HG02884 (cell line): ENCODE data around the gene ZBTB5.
"Not testable (repeated sequence)": the region's sequence is repeated elsewhere in the genome, so short reads cannot be mapped to it uniquely, and the experiment has no call there.

ENCODE experiments used
- ATAC-seq: cut with Tn5 transposase; IDR thresholded peaks from one replicate; pipeline ENCODE4 v1.9.1; 2021; ENCODE audit warnings: mild to moderate bottlenecking, moderate library complexity; ENCODE audit not compliant: unreplicated experiment

Gene ZBTB5

DNA sequence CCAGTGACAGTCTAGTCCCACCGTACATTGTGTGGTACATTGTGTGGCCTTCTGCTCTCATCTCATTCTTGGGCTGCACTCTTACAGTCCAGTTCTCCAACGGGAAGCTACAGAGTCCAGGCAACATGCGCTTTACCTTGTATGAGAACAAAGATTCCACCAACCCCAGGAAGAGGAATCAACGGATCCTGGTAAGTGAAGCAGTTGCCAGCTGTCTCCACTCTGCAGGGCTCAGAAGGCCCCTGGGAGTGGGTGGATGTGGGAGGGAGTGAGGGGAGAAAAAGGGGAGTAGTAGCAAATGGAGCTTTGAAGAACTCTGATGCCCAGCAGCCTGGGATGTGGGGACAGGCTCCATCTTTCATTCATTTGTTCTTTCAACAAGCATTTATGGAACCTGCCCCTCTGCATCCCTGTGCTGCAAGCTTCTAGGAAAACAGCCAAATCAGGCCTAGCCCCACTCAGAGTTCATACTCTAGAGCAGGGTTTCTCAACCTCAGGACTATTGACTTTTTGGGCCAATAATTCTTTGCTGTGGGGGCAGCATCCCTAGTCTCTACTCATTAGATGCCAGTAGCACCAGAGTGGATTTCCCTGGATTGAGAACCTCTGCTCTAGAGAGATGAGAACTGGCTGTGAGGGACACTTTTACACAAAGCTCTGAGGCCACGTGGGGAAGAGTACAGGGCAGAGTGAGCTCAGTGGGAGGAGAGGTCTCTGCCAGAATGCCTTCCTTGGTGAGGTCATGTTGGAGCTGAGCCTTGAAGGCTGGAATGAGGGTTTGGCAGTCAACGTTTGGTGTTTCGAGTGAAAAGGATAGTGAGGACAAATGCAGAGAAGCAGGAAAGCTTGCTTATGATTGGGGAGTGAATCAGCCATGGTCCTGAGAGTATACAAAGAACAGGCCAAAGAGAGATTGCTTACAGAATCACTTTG is 21.6 kb upstream of the ZBTB5 start:
- no peak for ATAC-seq

DNA sequence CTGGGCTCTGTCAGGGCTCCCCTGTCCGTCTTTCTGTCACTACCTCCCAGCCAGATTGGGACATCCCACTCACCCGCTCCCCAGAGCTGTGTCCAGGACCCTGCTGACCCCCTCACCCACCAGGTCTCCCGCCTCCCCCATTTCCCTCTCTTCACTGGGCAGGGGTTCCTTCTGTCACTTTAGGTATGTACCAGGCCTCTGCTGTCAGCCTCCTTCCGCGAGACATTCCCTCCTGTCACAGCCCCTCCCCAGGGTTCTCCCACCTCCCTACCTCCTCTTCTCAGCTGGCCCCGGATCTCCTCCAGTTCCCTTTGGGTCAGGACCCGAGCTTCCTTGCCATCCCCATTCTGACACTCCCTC is 21.0 kb upstream of the ZBTB5 start:
- no peak for ATAC-seq

DNA sequence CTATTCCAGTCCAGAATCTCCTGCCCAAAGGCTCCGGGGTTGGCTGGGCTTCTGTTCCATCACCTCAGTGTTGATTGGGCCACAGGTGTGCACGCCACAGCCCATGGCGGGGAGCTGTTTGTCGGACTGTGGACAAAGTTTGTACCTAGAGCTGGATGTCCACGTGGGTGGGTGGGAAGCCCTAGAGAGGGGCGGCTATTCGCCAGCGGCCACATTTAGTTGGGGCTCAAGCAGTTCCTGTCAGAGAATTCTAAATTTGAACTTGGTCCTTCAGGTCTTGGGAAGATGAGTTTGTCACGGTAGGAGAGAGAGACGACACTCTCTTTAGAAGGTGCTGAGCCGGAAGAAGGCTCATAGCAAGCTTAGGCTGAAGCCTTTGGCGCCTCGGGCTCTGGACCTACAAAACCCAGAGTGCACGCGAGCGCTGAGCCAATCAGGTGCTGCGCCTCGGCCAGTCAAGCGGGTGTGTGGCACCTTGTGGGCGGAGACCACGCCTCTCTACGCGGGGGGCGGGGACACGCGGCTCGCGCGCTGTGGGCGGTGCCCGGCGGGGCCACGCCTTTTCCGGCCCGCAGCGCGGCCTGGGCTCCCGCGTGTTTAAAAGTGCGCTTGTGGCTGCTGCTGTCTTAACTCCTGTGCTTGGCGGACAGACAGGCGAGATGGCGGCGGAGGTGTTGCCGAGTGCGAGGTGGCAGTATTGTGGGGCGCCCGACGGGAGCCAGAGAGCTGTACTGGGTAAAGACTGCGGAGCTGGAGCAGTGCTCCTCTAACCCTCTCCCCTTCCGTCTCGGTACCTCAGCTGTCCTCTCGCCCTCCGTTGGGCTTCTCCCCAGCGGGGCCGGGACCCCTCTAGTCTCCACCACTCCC is 20.4 kb upstream of the ZBTB5 start, which contains the start of gene POLR1E:
Gene POLR1E, plus strand, starts transcription at position 560 of the 867 bp plus-strand sequence. Its CDS starts 100 bp downstream, at position 660.
- peak; percentile 97 for ATAC-seq

DNA sequence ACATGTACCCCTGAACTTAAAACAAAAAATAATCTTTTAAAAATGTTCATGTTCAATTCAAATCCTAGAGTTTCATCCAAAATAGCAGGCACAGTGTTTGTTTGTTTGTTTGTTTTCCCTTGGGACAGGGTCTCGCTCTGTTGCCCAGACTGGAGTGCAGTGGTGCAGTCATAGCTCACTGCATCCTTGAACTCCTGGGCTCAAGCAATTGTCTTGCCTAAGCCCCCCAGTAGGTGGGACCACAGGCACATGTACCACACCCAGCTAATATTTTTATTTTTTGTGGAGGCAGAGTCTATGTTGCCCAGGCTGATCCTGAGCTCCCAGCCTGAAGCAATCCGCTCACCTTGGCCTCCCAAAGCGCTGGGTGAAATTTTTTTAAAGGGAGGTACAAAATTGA is 15.5 kb upstream of the ZBTB5 start:
- ATAC-seq: no peak

DNA sequence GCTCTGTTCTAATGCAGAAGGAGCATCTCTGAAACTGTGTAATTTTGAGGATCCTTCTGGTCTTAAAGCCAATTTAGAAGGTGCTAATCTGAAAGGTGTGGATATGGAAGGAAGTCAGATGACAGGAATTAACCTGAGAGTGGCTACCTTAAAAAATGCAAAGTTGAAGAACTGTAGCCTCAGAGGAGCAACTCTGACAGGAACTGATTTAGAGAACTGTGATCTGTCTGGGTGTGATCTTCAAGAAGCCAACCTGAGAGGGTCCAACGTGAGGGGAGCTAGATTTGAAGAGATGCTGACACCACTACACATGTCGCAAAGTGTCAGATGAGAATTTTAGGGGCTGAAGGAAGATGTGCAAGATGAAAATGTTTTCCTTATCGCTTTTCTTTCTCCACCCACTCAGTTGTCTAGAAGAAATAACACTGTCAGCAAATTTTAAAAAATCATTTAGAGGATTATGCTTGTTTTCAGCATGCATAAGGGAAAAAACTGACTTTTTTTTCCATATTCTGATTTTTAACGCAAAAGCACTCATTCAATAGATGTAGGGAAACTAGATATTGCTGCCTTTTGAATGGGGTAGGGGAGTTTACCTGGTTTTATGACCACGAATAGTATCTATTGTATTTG is 12.9 kb upstream of the ZBTB5 start:
- not testable (repeated sequence) for ATAC-seq

DNA sequence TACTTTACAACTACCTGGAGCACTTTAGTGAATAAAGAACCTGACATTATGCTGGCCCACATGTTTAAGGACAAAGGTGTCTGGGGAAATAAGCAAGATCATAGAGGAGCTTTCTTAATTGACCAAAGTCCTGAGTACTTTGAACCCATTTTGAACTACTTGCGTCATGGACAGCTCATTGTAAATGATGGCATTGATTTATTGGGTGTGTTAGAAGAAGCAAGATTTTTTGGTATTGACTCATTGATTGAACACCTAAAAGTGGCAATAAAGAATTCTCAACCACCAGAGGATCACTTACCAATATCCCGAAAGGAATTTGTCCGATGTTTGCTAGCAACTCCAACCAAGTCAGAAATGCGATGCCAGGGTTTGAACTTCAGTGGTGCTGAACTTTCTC is 12.2 kb upstream of the ZBTB5 start:
- ATAC-seq: not testable (repeated sequence)

DNA sequence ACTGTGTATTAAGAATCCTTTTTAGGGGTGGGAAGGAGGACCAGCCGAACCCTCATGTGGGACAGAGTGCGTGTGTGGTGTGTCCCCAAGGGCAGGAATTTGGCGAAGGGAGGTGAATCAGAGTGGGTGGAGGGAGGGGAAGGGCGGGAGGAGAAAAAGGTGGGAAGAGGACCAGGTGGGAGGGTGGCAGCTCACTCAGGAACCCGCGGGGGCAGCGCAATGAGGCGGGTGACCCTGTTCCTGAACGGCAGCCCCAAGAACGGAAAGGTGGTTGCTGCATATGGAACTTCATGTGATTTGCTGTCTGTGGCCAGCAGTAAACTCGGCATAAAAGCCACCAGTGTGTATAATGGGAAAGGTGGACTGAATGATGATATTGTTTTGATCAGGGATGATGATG is 11.7 kb upstream of the ZBTB5 start:
- ATAC-seq: no peak

DNA sequence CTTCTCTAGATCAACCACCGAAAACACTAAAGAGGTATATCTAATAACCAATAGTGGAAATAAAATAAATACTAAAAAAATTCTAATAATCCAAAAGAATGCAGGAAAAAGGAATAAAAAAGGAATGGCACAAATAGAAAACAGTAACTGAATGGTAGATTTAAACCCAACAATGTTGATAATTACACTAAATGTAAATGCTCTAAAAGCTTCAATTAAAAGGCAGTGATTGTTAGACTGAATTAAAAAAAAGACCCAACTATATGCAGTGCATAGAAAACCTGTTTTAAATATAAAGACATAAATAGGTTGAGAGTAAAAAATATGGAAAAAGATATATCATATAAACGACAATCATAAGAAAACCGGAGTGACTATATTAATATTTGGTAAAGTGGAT is 9.2 kb upstream of the ZBTB5 start:
- ATAC-seq: no peak

DNA sequence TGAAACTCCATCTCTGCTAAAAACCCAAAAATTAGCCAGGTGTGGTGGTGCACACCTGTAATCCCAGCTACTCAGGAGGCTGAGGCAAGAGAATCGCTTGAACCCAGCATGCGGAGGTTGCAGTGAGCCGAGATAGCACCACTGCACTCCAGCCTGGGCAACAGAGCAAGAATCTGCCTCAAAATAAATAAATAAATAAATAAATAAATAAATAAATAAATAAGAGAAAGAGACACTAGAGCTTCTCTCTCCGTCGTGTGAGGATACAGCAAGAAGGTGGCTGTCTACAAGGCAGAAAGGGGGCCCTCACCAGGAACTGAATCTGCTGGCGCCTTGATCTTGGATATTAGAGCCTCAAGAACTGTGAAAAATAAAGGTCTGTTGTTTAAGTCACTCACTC is 8.7 kb upstream of the ZBTB5 start:
- ATAC-seq: not testable (repeated sequence)

DNA sequence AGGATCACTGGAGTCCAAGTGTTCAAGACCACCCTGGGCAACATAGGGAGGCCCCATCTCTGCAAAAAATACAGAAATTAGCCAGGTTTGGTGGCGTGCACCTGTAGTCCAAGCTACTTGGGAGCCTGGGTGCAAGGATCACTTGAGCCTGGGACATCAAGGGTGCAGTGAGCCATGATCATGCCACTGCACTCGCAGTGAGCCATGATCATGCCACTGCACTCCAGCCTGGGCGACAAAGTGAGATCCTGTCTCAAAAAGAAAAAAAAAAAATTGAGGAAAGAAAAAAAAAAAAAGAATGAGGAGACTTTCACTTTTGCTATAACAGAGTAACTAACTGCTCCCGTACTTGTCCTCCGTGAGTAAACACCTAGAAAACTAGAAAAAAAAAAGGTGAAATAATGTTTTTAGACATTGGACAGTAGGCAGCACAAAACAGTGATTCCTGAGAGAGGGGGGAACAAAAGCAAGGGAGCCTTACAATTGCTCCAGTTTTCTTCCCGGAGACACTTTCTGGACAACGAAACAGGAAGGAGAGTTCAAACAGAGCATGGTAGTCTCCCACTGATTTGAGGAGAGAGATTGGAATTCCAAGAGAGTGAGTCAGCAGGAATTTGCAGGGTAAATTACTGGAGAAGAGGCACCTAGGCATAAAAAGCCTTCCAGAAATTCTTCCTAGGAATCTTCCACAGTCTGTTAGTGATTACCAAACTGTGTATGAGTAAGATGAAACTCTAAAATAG is 6.9 kb upstream of the ZBTB5 start:
- ATAC-seq: no peak

DNA sequence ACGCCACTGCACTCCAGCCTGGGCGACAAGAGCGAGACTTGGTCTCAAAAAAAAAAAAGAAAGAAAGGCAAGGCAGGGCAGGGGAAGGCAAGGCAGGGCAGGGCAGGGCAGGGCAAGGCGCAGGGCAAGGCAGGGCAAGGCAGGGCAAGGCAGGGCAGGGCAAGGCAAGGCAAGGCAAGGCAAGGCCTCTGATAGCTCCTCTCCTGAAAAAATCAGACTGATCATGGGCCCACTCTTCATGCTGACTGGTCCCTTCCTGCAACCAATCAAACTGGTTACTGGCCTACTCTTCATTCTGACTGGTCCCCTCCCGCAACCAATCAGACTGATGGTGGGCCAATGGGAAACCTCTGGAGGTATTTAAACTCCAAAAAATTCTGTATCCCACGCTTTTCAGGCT is 3.4 kb upstream of the ZBTB5 start:
- no peak for ATAC-seq

DNA sequence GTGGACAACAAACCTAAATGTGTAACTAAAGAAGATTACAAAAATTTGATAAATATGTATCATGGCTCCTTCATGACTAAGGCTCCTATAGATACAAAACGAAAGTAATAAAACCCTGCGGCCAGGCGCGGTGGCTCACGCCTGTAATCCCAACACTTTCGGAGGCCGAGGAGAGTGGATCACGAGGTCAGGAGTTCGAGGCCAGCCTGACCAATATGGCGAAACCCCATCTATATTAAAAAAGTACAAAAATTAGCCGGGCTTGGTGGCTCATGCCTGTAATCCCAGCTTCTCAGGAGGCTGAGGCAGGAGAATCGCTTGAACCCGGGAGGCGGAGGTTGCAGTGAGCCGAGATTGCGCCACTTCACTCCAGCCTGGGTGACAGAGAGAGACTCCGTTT is 2.3 kb upstream of the ZBTB5 start:
- ATAC-seq: not testable (repeated sequence)

DNA sequence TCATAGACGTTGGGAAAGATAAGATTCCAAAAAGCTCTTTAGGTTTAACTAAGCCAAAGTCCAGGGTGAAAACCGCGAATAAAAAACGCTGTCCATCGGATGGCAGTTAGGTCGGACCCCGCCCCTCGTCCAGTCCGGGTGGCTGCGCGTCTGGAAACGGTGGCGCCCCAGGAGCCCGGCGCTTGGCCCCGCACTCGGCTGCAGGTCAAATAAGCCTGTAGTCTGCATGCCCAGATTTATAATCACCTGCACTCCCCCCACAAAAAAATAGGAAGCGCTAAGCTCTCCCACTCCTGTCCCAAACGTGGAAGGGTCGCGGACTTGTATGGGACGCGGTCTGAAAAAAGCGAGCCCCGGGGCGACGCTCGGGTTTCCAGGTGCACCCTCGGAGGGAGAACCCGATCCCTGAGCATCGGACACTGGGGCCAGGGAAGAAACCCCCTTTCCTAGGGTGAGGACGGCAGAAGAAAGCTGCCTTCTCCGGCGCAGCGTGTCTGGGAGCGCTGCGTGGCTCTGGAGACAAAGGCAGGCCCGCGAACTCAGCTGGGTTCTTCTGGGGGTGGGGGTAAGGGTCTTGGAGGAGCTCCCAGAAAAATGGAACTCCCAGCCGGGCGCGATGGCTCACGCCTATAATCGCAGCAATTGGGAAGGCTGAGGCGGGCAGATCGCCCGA is 923 bp upstream of the ZBTB5 start:
- peak; percentile 5 for ATAC-seq

DNA sequence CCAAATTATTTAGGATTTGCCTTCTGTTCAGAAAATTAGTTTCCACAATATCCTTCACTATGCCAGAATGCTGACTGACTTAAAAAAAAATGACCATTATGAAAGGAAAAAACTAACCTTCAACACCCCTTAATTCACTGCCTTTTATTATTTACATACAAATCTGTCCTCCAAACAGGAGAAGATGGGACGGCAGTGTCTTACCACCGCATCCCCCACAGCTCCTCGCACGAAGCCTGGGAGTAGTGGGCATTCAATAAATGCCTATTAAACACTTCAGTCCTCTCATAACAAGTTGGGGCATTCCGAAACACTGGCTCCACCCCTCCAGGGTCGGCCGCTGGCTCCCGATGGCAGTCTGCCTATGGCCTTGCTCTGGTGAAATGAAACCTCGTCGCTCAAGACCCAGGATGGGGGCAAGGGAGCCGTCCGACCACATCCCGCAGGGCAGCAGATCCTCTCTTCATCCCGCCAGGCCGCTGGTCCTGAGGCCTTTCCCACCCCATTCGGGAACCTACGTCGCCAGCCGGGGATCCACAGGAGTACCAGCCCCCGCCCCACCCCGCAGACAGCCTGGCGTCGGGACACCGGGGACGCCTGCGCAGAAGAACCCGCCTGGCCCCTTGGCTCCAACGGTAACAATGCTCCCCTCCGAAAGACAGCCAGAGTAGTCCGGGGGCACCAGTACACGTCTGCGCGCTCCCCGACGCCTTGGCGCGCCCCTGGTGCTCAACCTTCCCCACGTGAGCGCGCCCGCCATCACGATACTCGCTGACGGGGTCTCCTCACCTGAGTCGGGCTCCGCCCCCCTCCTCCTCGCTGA is 613 bp downstream of the ZBTB5 start:
- peak; percentile 32 for ATAC-seq

DNA sequence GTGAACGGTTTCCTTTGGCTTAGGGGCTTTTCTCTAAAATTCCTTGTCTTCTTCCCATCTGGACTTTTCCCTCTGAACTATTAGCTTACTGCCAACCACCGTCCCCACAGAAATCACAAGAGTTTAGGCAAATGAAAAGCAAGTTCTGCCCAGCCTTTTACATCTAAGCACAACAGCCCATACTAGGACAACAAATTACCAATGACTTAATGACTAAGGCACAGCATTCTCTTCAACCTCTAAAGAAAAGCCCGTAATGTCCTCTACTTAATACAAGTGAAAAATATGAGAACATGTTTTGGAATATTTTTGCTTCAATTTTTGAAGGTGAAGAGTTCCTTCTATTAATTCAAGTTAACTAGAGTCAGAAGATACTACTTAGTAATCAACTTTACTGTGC is 1.2 kb downstream of the ZBTB5 start:
- ATAC-seq: no peak

DNA sequence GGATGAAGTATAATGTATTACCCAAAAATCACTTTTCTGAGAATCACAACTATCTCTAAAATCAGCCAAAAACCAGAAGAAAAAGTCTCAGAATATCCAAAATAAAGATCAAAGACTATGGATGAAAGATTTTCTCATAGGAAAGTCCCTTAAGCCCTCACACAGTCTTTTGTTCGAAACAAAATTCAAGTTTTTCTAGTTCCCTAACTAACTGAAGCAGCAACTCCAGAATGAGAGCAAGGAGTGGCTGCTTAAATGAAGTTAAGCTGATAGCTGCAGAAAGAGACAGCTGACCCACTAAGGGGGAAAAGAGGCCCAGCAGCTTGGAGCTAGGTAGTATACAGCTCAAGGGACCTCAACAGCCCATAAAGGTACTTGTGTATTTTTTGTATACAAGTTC is 8.4 kb downstream of the ZBTB5 start:
- no peak for ATAC-seq

DNA sequence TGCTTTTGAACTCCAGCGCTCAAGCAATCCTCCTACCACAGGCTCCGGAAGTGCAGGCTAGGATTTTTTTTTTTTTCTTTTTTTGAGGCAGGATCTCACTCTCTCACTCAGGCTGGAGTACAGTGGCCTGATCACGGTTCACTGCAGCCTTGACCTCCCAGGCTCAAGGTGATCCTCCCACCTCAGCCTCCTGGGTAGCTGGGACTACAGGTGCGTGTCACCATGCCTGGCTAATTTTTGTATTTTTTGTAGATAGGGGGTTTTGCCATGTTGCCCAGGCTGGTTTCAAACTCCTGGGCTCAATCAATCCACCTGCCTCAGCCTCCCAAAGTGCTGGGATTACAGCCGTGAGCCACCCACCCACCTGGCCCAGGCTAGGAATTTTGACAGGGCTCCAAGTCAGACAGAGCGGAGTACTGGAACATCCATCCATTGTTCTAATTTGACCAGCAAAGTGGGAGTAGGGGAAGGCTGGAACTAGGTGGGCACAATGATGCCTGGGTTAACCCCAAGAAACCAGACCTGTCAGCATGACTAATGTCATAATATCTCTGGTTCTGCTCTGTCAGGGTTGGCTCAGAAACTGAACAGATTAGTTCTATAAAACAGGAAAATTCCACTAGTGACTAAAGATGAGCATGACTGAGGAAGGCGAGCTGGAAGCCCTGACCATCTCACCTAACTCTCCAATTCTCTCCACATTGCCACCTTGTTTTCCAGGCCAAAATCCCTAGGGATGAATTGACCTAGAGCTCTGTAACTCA is 9.2 kb downstream of the ZBTB5 start:
- ATAC-seq: no peak

DNA sequence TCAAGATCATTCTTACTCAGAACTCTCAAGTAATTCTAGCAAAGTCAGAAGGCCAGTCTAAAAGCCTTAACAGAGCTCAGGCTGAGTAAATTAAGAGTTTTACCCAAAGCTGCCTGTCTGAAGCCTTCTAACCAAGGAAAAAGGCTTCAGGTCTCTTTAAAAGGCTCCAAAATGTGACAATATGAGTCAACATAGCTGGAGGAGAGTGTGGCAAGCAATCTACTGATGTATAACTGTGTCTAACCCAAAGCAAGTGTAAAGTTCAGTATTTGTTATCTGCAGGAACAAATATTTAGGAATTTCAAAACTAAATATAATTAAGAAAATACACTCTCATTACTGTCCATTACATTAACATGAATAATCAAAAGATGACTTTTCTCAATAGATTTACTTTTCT is 11.0 kb downstream of the ZBTB5 start:
- ATAC-seq: no peak

DNA sequence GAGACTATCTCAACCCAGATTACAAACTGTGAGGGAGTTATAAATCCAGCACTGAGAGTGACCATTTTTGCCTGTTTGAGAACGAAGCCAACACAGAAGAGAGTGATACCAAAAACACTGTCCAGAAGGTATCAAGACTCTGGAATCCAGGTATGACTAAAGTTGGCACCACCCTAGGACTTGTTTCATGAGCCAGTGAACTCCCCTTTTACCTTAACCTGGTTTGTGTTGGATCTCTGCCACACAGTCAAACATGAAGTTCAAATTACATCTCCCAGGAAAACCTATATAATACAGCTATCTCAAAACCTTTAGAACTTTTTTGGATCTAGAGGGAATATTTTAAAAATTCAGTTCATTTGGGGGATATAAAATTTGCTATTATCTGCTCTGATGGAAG is 11.4 kb downstream of the ZBTB5 start:
- ATAC-seq: no peak
